WTC11 (cell line): ENCODE measurements around the gene MMP21. TPM values are rescaled to one million over a fixed set of nuclear protein-coding genes. Genes with fewer than 3 reads are reported as not detected.

Experiments used
- ATAC-seq: fragments of 200-7000 bp; cut with Tn5 transposase; 2 replicates; pipeline ENCODE4 v1.10.0; 2021; ENCODE audit warnings: mild to moderate bottlenecking, moderate library complexity
- CTCF ChIA-PET: fragments of 300-600 bp; sonication (Branson Sonifier 250); formaldehyde crosslinking; loops from one replicate; lab custom pipeline; 2021; ENCODE audit warnings: antibody characterized with exemption; lab: Charles Lee
- POLR2A ChIA-PET: fragments of 350-600 bp; sonication (Branson Sonifier 250); formaldehyde crosslinking; loops from one replicate; lab custom pipeline; 2021; ENCODE audit warnings: antibody characterized with exemption; lab: Charles Lee
- DNase-seq: peaks from one replicate; pipeline ENCODE4 v3.0.0; 2021; ENCODE audit warnings: low spot score
- H3K27ac Mint-ChIP-seq: 2 replicates; pipeline ENCODE4 v1.8.0; 2021; ENCODE audit warnings: mixed read lengths
- H3K27me3 Mint-ChIP-seq: 2 replicates; pipeline ENCODE4 v1.8.0; 2021; ENCODE audit warnings: low read depth, mild to moderate bottlenecking, moderate library complexity, mixed read lengths
- H3K36me3 Mint-ChIP-seq: 2 replicates; pipeline ENCODE4 v1.8.0; 2021; ENCODE audit warnings: mixed read lengths
- H3K4me1 Mint-ChIP-seq: 2 replicates; pipeline ENCODE4 v1.8.0; 2022; ENCODE audit warnings: mixed read lengths
- H3K4me3 Mint-ChIP-seq: 2 replicates; pipeline ENCODE4 v1.8.0; 2021; ENCODE audit warnings: mild to moderate bottlenecking, moderate library complexity, mixed read lengths
- H3K9me3 Mint-ChIP-seq: 2 replicates; pipeline ENCODE4 v1.8.0; 2021; ENCODE audit warnings: mixed read lengths
- ARID4B ChIP-seq: sonication (generic); formaldehyde crosslinking; IDR thresholded peaks from 2 replicates; pipeline ENCODE4 v1.8.0; 2023; ENCODE audit warnings: missing genetic modification reagents, mild to moderate bottlenecking, borderline replicate concordance
- CBFB ChIP-seq: sonication (generic); formaldehyde crosslinking; IDR thresholded peaks from 2 replicates; pipeline ENCODE4 v1.8.1; 2022; ENCODE audit warnings: mild to moderate bottlenecking, low read depth, missing genetic modification reagents
- CREB1 ChIP-seq: sonication (generic); formaldehyde crosslinking; IDR thresholded peaks from 2 replicates; pipeline ENCODE4 v1.8.0; 2023; ENCODE audit warnings: mild to moderate bottlenecking, missing genetic modification reagents
- E2F1 ChIP-seq: sonication (generic); formaldehyde crosslinking; IDR thresholded peaks from 2 replicates; pipeline ENCODE4 v1.8.0; 2022; ENCODE audit warnings: mild to moderate bottlenecking, missing genetic modification reagents
- E2F5 ChIP-seq: sonication (generic); formaldehyde crosslinking; IDR thresholded peaks from 2 replicates; pipeline ENCODE4 v1.8.1; 2022; ENCODE audit warnings: mild to moderate bottlenecking, moderate library complexity, missing genetic modification reagents
- FOXJ3 ChIP-seq: sonication (generic); formaldehyde crosslinking; IDR thresholded peaks from 2 replicates; pipeline ENCODE4 v1.9.0; 2021; ENCODE audit warnings: missing genetic modification reagents, mild to moderate bottlenecking, borderline replicate concordance
- FOXK1 ChIP-seq: sonication (generic); formaldehyde crosslinking; IDR thresholded peaks from 2 replicates; pipeline ENCODE4 v1.8.0; 2022; ENCODE audit warnings: mild to moderate bottlenecking, moderate library complexity, missing genetic modification reagents
- GRHL2 ChIP-seq: fragments of 250-450 bp; sonication (Bioruptor Pico); IDR thresholded peaks from 2 replicates; pipeline ENCODE4 v1.8.0; 2022; ENCODE audit warnings: mild to moderate bottlenecking, moderate library complexity; ENCODE audit not compliant: insufficient replicate concordance, severe bottlenecking
- GTF2I ChIP-seq: fragments of 250-450 bp; sonication (Bioruptor Pico); conservative IDR thresholded peaks from 2 replicates; pipeline ENCODE4 v1.4.0; 2021; ENCODE audit warnings: mild to moderate bottlenecking
- MXD4 ChIP-seq: fragments of 250-450 bp; sonication (Bioruptor Pico); IDR thresholded peaks from 2 replicates; pipeline ENCODE4 v1.8.0; 2021; ENCODE audit warnings: mild to moderate bottlenecking, moderate library complexity, borderline replicate concordance
- PREB ChIP-seq: sonication (generic); formaldehyde crosslinking; IDR thresholded peaks from 2 replicates; pipeline ENCODE4 v1.8.1; 2022; ENCODE audit warnings: mild to moderate bottlenecking, missing genetic modification reagents, moderate library complexity, borderline replicate concordance
- PRRX2 ChIP-seq: fragments of 250-450 bp; sonication (Bioruptor Pico); IDR thresholded peaks from 2 replicates; pipeline ENCODE4 v1.8.0; 2021; ENCODE audit warnings: mild to moderate bottlenecking
- SMAD3 ChIP-seq: sonication (generic); formaldehyde crosslinking; IDR thresholded peaks from 2 replicates; pipeline ENCODE4 v1.8.0; 2022; ENCODE audit warnings: missing genetic modification reagents, mild to moderate bottlenecking, borderline replicate concordance
- STAT6 ChIP-seq: sonication (generic); formaldehyde crosslinking; conservative IDR thresholded peaks from 2 replicates; pipeline ENCODE4 v1.8.1; 2023; ENCODE audit warnings: mild to moderate bottlenecking, low read depth, missing genetic modification reagents, moderate library complexity
- TCF7 ChIP-seq: sonication (generic); formaldehyde crosslinking; IDR thresholded peaks from 2 replicates; pipeline ENCODE4 v1.8.0; 2022; ENCODE audit warnings: mild to moderate bottlenecking, low read depth, missing genetic modification reagents, moderate library complexity
- TP53 ChIP-seq: sonication (generic); formaldehyde crosslinking; IDR thresholded peaks from 2 replicates; pipeline ENCODE4 v1.8.1; 2023; ENCODE audit warnings: mild to moderate bottlenecking, missing genetic modification reagents
- USF2 ChIP-seq: sonication (generic); formaldehyde crosslinking; IDR thresholded peaks from 2 replicates; pipeline ENCODE4 v1.8.1; 2023; ENCODE audit warnings: mild to moderate bottlenecking, missing genetic modification reagents, moderate library complexity
- ZSCAN18 ChIP-seq: fragments of 250-450 bp; sonication (Bioruptor Pico); IDR thresholded peaks from 2 replicates; pipeline ENCODE4 v2.1.2; 2022; ENCODE audit warnings: mild to moderate bottlenecking, moderate library complexity
- total RNA-seq: library from RNA; stranded (reverse); gene quantifications from 3 replicates; pipeline ENCODE4 v1.2.3, GENCODE V29; 2021

MMP21 gene
- total RNA-seq, 1 experiment from 2014 or later, result not detected

GRCh38 chr10:125770844-125771243 lies 4.8 kb downstream of the MMP21 start (continued):
- no peak for TF ChIP-seq CBFB (CRISPR knock-in tag)
- TF ChIP-seq STAT6 (CRISPR knock-in tag), result no peak
- no peak for TF ChIP-seq SMAD3 (CRISPR knock-in tag)

- no peaks in the 10 kb centered on the region for H3K27me3 Mint-ChIP-seq
- CTCF ChIA-PET, result no interaction called here
- TF ChIP-seq TCF7 (CRISPR knock-in tag) (no peak), E2F5 (CRISPR knock-in tag) (no peak), TP53 (CRISPR knock-in tag) (no peak), ZSCAN18 (CRISPR knock-in tag) (no peak), E2F1 (CRISPR knock-in tag) (no peak), ARID4B (no peak), USF2 (CRISPR knock-in tag) (no peak), PRRX2 (CRISPR knock-in tag) (no peak), GTF2I (no peak), PREB (CRISPR knock-in tag) (no peak), CREB1 (CRISPR knock-in tag) (no peak), FOXJ3 (CRISPR knock-in tag) (no peak), GRHL2 (no peak), MXD4 (CRISPR knock-in tag) (no peak), FOXK1 (CRISPR knock-in tag) (no peak)
- TF ChIP-seq, all 79 proteins: peak for 0
- Mint-ChIP-seq H3K9me3 (no peaks in the 10 kb centered on the region), H3K27ac (no peak overlapping the region), H3K4me1 (no peaks in the 10 kb centered on the region), H3K4me3 (no peak overlapping the region), H3K36me3 (peaks cover 10% of the 10 kb centered on the region)
- ATAC-seq, result no peak
- POLR2A ChIA-PET, result no interaction called here
- DNase-seq, result no peak
Measured at GRCh38 chr10:125769175-125769574, 6.4 kb downstream of the MMP21 start.
